ENCODE results near the gene TNRC6B. TPM values are rescaled to one million over a fixed set of nuclear protein-coding genes. Genes with fewer than 3 reads are reported as not detected.

Gene TNRC6B
- total RNA-seq, 1 experiment from 2014 or later: 62.7 TPM

GRCh38 chr22:40224702-40225101 is 47.0 kb downstream of the TNRC6B start:
- Histone ChIP-seq H3K27ac (no peak overlapping the region), H3K4me2 (no peak overlapping the region), H3K36me3 (ENCODE audit: low read depth) (no peaks in the 10 kb centered on the region), H3F3A (ENCODE audit: insufficient read depth, low read depth) (no peaks in the 10 kb centered on the region; the same call in none of the 2 replicates), H2AFZ (no peak overlapping the region), H3K4me1 (replicated peaks; ENCODE audit: insufficient read depth) (no peaks in the 10 kb centered on the region), H3K79me2 (ENCODE audit: low read depth) (peaks cover 48% of the 10 kb centered on the region), H4K20me1 (ENCODE audit: insufficient read depth) (peaks cover 47% of the 10 kb centered on the region), H3K9me2 (ENCODE audit: insufficient read depth) (no peaks in the 10 kb centered on the region), H3K27me3 (ENCODE audit: insufficient read depth, low read depth) (no peaks in the 10 kb centered on the region), H3K4me3 (no peak overlapping the region), H3K9me3 (ENCODE audit: insufficient read depth, low read depth) (no peaks in the 10 kb centered on the region)
- no TSS peak for BruUV-seq (replicated peaks)
- intact Hi-C loops (cut with micrococcal nuclease; ENCODE audit: unreplicated experiment): no loop called here
- ChIA-PET CTCF (no interaction called here), POLR2A (ENCODE audit: unreplicated experiment) (no interaction called here)
- TF ChIP-seq CTCF (conservative IDR thresholded peaks at IDR 0.05) (no peak), EZH2 (IDR thresholded peaks at IDR 0.05; ENCODE audit: low read depth) (no peak)
- no peak for DNase-seq

GRCh38 chr22:40226620-40227019 is 48.9 kb downstream of the TNRC6B start:
- TF ChIP-seq CTCF (conservative IDR thresholded peaks at IDR 0.05) (no peak), EZH2 (IDR thresholded peaks at IDR 0.05; ENCODE audit: low read depth) (no peak)
- Histone ChIP-seq H3K4me2 (no peak overlapping the region), H3K36me3 (ENCODE audit: low read depth) (no peaks in the 10 kb centered on the region; the same call in 1 of the 2 replicates), H4K20me1 (ENCODE audit: insufficient read depth) (peaks cover 48% of the 10 kb centered on the region), H3K4me1 (replicated peaks; ENCODE audit: insufficient read depth) (no peaks in the 10 kb centered on the region), H2AFZ (no peak overlapping the region), H3K9me3 (ENCODE audit: insufficient read depth, low read depth) (no peaks in the 10 kb centered on the region), H3K27ac (no peak overlapping the region), H3K27me3 (ENCODE audit: insufficient read depth, low read depth) (no peaks in the 10 kb centered on the region), H3F3A (ENCODE audit: insufficient read depth, low read depth) (no peaks in the 10 kb centered on the region; the same call in none of the 2 replicates), H3K9me2 (ENCODE audit: insufficient read depth) (no peaks in the 10 kb centered on the region), H3K4me3 (no peak overlapping the region), H3K79me2 (ENCODE audit: low read depth) (peaks cover 34% of the 10 kb centered on the region)
- ChIA-PET CTCF (no interaction called here), POLR2A (ENCODE audit: unreplicated experiment) (no interaction called here)
- no peak for DNase-seq
- intact Hi-C loops (cut with micrococcal nuclease; ENCODE audit: unreplicated experiment): no loop called here
- no TSS peak for BruUV-seq (replicated peaks)

- ChIA-PET POLR2A (ENCODE audit: unreplicated experiment) (no interaction called here), CTCF (no interaction called here)
- Histone ChIP-seq H3F3A (ENCODE audit: insufficient read depth, low read depth) (no peaks in the 10 kb centered on the region; the same call in 1 of the 2 replicates), H3K27me3 (ENCODE audit: insufficient read depth, low read depth) (no peaks in the 10 kb centered on the region), H3K36me3 (ENCODE audit: low read depth) (no peaks in the 10 kb centered on the region; the same call in 1 of the 2 replicates), H4K20me1 (ENCODE audit: insufficient read depth) (peaks cover 15% of the 10 kb centered on the region), H2AFZ (no peak overlapping the region), H3K4me1 (replicated peaks; ENCODE audit: insufficient read depth) (no peaks in the 10 kb centered on the region), H3K4me3 (no peak overlapping the region), H3K27ac (no peak overlapping the region), H3K79me2 (ENCODE audit: low read depth) (peaks cover 13% of the 10 kb centered on the region; the same call in 1 of the 2 replicates), H3K9me3 (ENCODE audit: insufficient read depth, low read depth) (no peaks in the 10 kb centered on the region), H3K4me2 (no peak overlapping the region), H3K9me2 (ENCODE audit: insufficient read depth) (no peaks in the 10 kb centered on the region)
- BruUV-seq (replicated peaks): no TSS peak
- intact Hi-C loops (cut with micrococcal nuclease; ENCODE audit: unreplicated experiment): no loop called here
- DNase-seq: no peak
- no peak for TF ChIP-seq EZH2 (IDR thresholded peaks at IDR 0.05; ENCODE audit: low read depth)
Measured at GRCh38 chr22:40231618-40232313, 54.0 kb downstream of the TNRC6B start.

Data from PC-9 (cell line).